ENCODE data around the gene C11orf68. TPM values are rescaled to one million over a fixed set of nuclear protein-coding genes. Genes with fewer than 3 reads are reported as not detected.

Gene C11orf68
- total and polyA plus RNA-seq, 2 donors (not counting 1 experiment from before 2014, with no cell fraction given), result 34.9 to 50.6 TPM

GRCh38 chr11:65879617-65880016 lies 39.2 kb downstream of the C11orf68 start, which contains the start of gene CTSW:
Gene CTSW, plus strand, starts transcription at chr11:65879837. Its CDS starts 18 bp downstream, at chr11:65879855.
- DNase-seq, result no peak
- Histone ChIP-seq H3K79me2 (ENCODE audit: control insufficient read depth, insufficient read depth, low read length) (peaks cover 15% of the 10 kb centered on the region), H3K4me3 (ENCODE audit: control extremely low read depth in 1 of 5, extremely low read depth in 1 of 5, insufficient read depth in 1 of 5, low read depth in 2 of 5, low read length in 4 of 5) (no peak within 1 kb of the TSS), H3K9me3 (ENCODE audit: control extremely low read depth in 1 of 3, control insufficient read depth in 2 of 3, insufficient read depth in 1 of 3, low read length in 2 of 3) (no peaks in the 10 kb centered on the region), H3K36me3 (replicated peaks in 1 of 2; ENCODE audit: control extremely low read depth in 1 of 2, control insufficient read depth in 1 of 2, extremely low read depth in 1 of 2, insufficient read depth in 2 of 2, low read length in 1 of 2) (peaks cover 0 to 14% of the 10 kb centered on the region in 2 experiments), H3K27me3 (replicated peaks in 1 of 4; ENCODE audit: control extremely low read depth in 1 of 4, control insufficient read depth in 3 of 4, insufficient read depth in 4 of 4, low read length in 3 of 4) (no peaks in the 10 kb centered on the region), H3K4me2 (replicated peaks; ENCODE audit: low read depth, low read length, poor library complexity, severe bottlenecking) (peak within 1 kb of the TSS; percentile 22), H3K27ac (ENCODE audit: low read length in 2 of 2) (no peak within 1 kb of the TSS), H3K4me1 (ENCODE audit: control insufficient read depth in 2 of 2, insufficient read depth in 2 of 2, low read length in 2 of 2) (peaks cover 5 to 25% of the 10 kb centered on the region in 2 donors), H4K20me1 (ENCODE audit: control insufficient read depth, insufficient read depth, low read length, poor library complexity, severe bottlenecking) (no peaks in the 10 kb centered on the region), H3K9ac (ENCODE audit: low read length) (no peak within 1 kb of the TSS), H2AFZ (ENCODE audit: insufficient read depth, low read depth, low read length, poor library complexity, severe bottlenecking) (no peak within 1 kb of the TSS)
- no peak for ATAC-seq (ENCODE audit: low read depth)
- Mint-ChIP-seq H3K4me1 (peaks cover 20% of the 10 kb centered on the region), H3K27ac (peak within 1 kb of the TSS; percentile 46), H3K9me3 (ENCODE audit: insufficient read depth) (no peaks in the 10 kb centered on the region), H3K27me3 (no peaks in the 10 kb centered on the region), H3K4me3 (no peak within 1 kb of the TSS)
- TF ChIP-seq CTCF (IDR thresholded peaks at IDR 0.05), result no peak
- POLR2A ChIA-PET, result interaction anchor here (1.0 kb wide), 1 partner anchor 10 kb away, joined by 4 read pairs; no protein-coding TSS in a partner anchor
- CTCF ChIA-PET, result interaction anchor here (1.1 to 2.8 kb wide), 2 partner anchors 8 to 61 kb away, joined by 3 to 15 read pairs; partner anchors contain the start of gene FIBP
- 2% methylated on average over 6 of the region's 7 CpGs for WGBS (ENCODE audit: insufficient coverage)
- intact Hi-C loops (cut with micrococcal nuclease), result no loop called here

DNA sequence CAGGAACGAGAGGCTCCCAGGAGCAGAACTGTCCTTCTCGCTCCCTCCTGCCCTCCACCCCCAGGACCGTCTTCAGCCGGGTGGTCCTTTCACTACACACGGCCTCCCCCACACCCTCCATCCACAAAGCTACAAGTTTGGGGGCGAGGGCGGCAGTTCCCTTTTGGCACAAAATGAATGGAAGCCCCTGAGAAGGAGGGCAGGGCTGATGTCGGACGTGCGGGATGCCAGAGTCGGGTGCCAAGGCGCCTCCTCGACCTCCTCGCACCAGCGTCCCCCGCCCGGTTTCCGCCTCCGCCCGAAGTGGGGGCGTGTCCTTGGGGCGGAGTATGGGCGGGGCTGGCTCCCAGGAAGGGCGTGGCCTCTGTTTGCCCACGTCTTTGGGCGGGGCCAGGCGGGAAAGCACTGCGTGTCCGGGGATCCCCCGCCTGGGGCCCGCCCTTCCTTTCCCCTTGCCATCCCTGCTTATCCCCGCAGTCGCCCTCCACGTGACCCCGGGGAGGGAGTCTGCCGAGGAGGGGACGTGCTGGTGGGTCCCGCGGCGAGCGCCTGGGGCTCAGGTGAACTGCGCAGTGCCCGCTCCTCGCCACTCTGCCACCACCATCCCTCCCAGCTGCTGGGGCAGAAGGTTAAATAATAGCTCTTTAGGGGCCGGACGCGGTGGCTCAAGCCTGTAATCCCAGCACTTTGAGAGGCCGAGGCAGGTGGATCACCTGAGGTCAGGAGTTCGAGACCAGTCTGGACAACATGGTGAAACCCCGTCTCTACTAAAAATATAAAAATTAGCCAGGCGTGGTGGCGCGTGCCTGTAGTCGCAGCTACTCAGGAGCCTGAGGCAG lies 45.3 kb downstream of the C11orf68 start:
- Histone ChIP-seq H3K79me2 (ENCODE audit: control insufficient read depth, insufficient read depth, low read length) (no peaks in the 10 kb centered on the region), H3K27me3 (replicated peaks in 1 of 4; ENCODE audit: control extremely low read depth in 1 of 4, control insufficient read depth in 3 of 4, insufficient read depth in 4 of 4, low read length in 3 of 4) (no peaks in the 10 kb centered on the region), H2AFZ (ENCODE audit: insufficient read depth, low read depth, low read length, poor library complexity, severe bottlenecking) (peak overlapping the region; percentile 85), H3K4me2 (replicated peaks; ENCODE audit: low read depth, low read length, poor library complexity, severe bottlenecking) (peak overlapping the region; percentile 91), H4K20me1 (ENCODE audit: control insufficient read depth, insufficient read depth, low read length, poor library complexity, severe bottlenecking) (no peaks in the 10 kb centered on the region), H3K9me3 (ENCODE audit: control extremely low read depth in 1 of 3, control insufficient read depth in 2 of 3, insufficient read depth in 1 of 3, low read length in 2 of 3) (no peaks in the 10 kb centered on the region), H3K9ac (ENCODE audit: low read length) (peak overlapping the region; percentile 70), H3K4me1 (ENCODE audit: control insufficient read depth in 2 of 2, insufficient read depth in 2 of 2, low read length in 2 of 2) (peaks cover 10 to 29% of the 10 kb centered on the region in 2 donors), H3K4me3 (ENCODE audit: control extremely low read depth in 1 of 5, extremely low read depth in 1 of 5, insufficient read depth in 1 of 5, low read depth in 2 of 5, low read length in 4 of 5) (peak overlapping the region; percentile 52 to 79 (median 63)), H3K36me3 (replicated peaks in 1 of 2; ENCODE audit: control extremely low read depth in 1 of 2, control insufficient read depth in 1 of 2, extremely low read depth in 1 of 2, insufficient read depth in 2 of 2, low read length in 1 of 2) (no peaks in the 10 kb centered on the region), H3K27ac (ENCODE audit: low read length in 2 of 2) (peak overlapping the region; percentile 81 to 91)
- Mint-ChIP-seq H3K4me3 (peak overlapping the region; percentile 92), H3K4me1 (peaks cover 26% of the 10 kb centered on the region), H3K27me3 (peaks cover 5% of the 10 kb centered on the region), H3K27ac (peak overlapping the region; percentile 91), H3K9me3 (ENCODE audit: insufficient read depth) (no peaks in the 10 kb centered on the region)
- ATAC-seq (ENCODE audit: low read depth) (peak; percentile 98), DNase-seq (peak; percentile 97)
- ChIA-PET CTCF (interaction anchor here (0.6 to 6.7 kb wide), 8 partner anchors 10 to 794 kb away, joined by 3 to 71 read pairs (median 4); partner anchors contain the start of genes CCDC85B, CFL1, FIBP and MUS81), POLR2A (interaction anchor here (0.6 to 1.7 kb wide), 5 partner anchors 11 to 233 kb away, joined by 3 to 24 read pairs (median 11); partner anchors contain the start of genes CCDC85B, CFL1, FIBP and MUS81)
- TF ChIP-seq CTCF (IDR thresholded peaks at IDR 0.05) (no peak), EZH2 (IDR thresholded peaks at IDR 0.05; ENCODE audit: borderline replicate concordance, insufficient read depth, low read depth, low read length, poor library complexity, severe bottlenecking) (no peak)
- intact Hi-C loops (cut with micrococcal nuclease), result loop anchor here (2.0 to 5.0 kb wide), 3 partner anchors 15 to 179 kb away; partner anchors contain the start of genes CFL1, FIBP and SF3B2
- 2% methylated on average over 43 of the region's 54 CpGs for WGBS (ENCODE audit: insufficient coverage)
